Measurements from ENCODE around the gene ZSCAN2. TPM values are rescaled to one million over a fixed set of nuclear protein-coding genes. Genes with fewer than 3 reads are reported as not detected.

The ZSCAN2 gene
- total and polyA plus RNA-seq, 2 of the 4 experiments (the other 2 are of a cell fraction) = 10.4 to 18.3 TPM

DNA sequence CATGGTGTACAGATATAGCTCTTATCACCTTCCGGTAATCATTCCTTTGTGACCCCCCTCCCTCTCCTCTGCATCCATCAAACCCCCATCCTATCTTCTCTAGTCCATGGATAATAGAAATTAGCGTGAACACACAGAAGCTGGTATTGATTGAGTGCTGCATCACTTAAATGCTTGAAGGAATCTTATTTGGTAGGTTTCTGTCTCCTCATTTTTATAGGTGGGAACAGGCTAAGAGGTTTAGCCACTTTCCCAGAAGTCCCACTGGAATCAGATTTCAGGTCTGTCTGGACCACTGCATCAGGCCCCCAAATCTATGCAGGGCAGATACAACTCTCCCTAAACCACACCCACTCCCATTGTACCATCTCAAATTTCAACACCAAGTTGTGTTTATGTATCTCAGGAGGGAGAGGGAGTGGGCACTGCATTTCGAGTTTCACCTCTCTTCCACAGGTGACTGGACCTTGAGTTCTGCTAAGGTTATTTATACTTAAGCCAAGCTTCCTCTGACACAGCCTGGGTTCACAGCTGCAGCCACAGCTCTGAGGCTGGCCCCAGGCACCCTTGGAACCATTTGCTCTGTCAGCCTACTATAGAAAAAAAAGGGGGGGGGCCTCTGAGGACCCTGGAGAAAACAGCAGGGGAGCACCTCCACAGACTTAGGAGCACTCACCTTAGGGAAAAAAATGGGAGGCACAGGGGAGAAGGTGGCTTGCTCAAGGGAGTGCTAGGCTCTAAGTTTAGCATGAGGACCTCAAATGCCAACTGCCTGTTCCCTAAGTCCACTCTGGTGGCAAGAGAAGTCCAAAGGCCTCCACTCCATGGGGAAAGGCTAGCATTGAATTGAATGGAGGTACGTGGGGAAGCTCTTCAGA is 59.3 kb downstream of the ZSCAN2 start:
- no peak overlapping the region for H3K4me2 ChIP-seq (ENCODE audit: low read depth, low read length)
- no peaks in the 10 kb centered on the region for H3K9me3 ChIP-seq (ENCODE audit: control insufficient read depth, insufficient read depth, low read length)
- H3K4me3 ChIP-seq (ENCODE audit: insufficient read depth, low read depth, low read length) = no peak overlapping the region
- H2BK15ac ChIP-seq (ENCODE audit: low read depth, low read length) = no peak overlapping the region
- H3K27me3 ChIP-seq (ENCODE audit: control insufficient read depth, insufficient read depth, low read length) = no peaks in the 10 kb centered on the region
- CTCF ChIA-PET = interaction anchor here (1.0 kb wide), 1 partner anchor 218 kb away, joined by 4 read pairs; no protein-coding TSS in a partner anchor
- intact Hi-C loops (cut with micrococcal nuclease) = loop anchor here (5.0 kb wide), 2 partner anchors 73 to 382 kb away; no protein-coding TSS in a partner anchor
- peaks cover 9% of the 10 kb centered on the region; the same call in 1 of the 2 replicates for H3K9me1 ChIP-seq (ENCODE audit: insufficient read depth, low read length)
- dilution Hi-C loops (cut with HindIII; ENCODE audit: low sequenced_read_pairs, unreplicated experiment) = no loop called here
- 0 out of 2 replicates have a peak, but pooled peaks cover 1% of the 10 kb centered on the region for H3K36me3 ChIP-seq (ENCODE audit: control insufficient read depth, insufficient read depth, low read length)
- no peak for ATAC-seq (ENCODE audit: low read depth)
- H4K20me1 ChIP-seq (ENCODE audit: insufficient read depth, low read length) = no peaks in the 10 kb centered on the region
- no peak overlapping the region for H3K56ac ChIP-seq (ENCODE audit: extremely low read depth, insufficient read depth, low read length)
- H4K8ac ChIP-seq (ENCODE audit: low read depth in 2 of 2, low read length in 2 of 2) = no peak overlapping the region
- no peak overlapping the region for H2AK5ac ChIP-seq (ENCODE audit: low read depth, low read length)
- no peak overlapping the region for H2AFZ ChIP-seq (replicated peaks; ENCODE audit: low read length, poor library complexity)
- BruUV-seq (replicated peaks) = no TSS peak
- H3K27ac ChIP-seq (ENCODE audit: insufficient read depth, low read length) = no peak overlapping the region
- no peak for DNase-seq
- H3K4ac ChIP-seq (ENCODE audit: low read depth, low read length) = no peak overlapping the region
- no peak overlapping the region for H2AK9ac ChIP-seq (replicated peaks; ENCODE audit: low read depth, low read length, poor library complexity)
- no peak overlapping the region for H3K23ac ChIP-seq (ENCODE audit: low read depth, low read length)
- no peak overlapping the region for H3K18ac ChIP-seq (ENCODE audit: low read depth, low read length)
- H4K91ac ChIP-seq (ENCODE audit: insufficient read depth, low read depth, low read length) = no peak overlapping the region
- H3K14ac ChIP-seq (replicated peaks; ENCODE audit: low read depth, low read length) = no peak overlapping the region
- no peak overlapping the region for H2BK5ac ChIP-seq (ENCODE audit: low read depth, low read length, poor library complexity, severe bottlenecking)
- no peak overlapping the region for H3K9ac ChIP-seq (ENCODE audit: low read depth, low read length)
- no peak overlapping the region for H4K5ac ChIP-seq (ENCODE audit: low read depth, low read length)
- peaks cover 7% of the 10 kb centered on the region for H3K4me1 ChIP-seq (ENCODE audit: control insufficient read depth, insufficient read depth, low read length)
- no CpG with 5 or more reads among the region's 4 CpGs for WGBS, 2 experiments (ENCODE audit: extremely low coverage in 2 of 2, insufficient read length in 1 of 2)
- POLR2A ChIA-PET (ENCODE audit: unreplicated experiment) = no interaction called here
- no peak overlapping the region for H2BK20ac ChIP-seq (ENCODE audit: low read depth, low read length)
- no peak overlapping the region for H2BK120ac ChIP-seq (ENCODE audit: low read depth, low read length)
- in situ Hi-C loops (cut with MboI; ENCODE audit: low sequenced_read_pairs) = no loop called here
- H3K79me1 ChIP-seq (ENCODE audit: low read depth in 1 of 2, low read length in 2 of 2) = peaks cover 0 to 16% of the 10 kb centered on the region in 2 experiments; a peak in 1 of 4 replicates
- no peak for TF ChIP-seq SMC3 (IDR thresholded peaks at IDR 0.05; ENCODE audit: low read depth, low read length)
- no peak for TF ChIP-seq CEBPB (IDR thresholded peaks at IDR 0.05; ENCODE audit: low read depth, low read length)
- no peak for TF ChIP-seq CHD1 (IDR thresholded peaks at IDR 0.05; ENCODE audit: low read depth, low read length)
- TF ChIP-seq POLR2A (IDR thresholded peaks at IDR 0.05; ENCODE audit: low read depth, low read length) = no peak
- TF ChIP-seq, protein P1, sequence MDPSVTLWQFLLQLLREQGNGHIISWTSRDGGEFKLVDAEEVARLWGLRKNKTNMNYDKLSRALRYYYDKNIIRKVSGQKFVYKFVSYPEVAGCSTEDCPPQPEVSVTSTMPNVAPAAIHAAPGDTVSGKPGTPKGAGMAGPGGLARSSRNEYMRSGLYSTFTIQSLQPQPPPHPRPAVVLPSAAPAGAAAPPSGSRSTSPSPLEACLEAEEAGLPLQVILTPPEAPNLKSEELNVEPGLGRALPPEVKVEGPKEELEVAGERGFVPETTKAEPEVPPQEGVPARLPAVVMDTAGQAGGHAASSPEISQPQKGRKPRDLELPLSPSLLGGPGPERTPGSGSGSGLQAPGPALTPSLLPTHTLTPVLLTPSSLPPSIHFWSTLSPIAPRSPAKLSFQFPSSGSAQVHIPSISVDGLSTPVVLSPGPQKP (IDR thresholded peaks at IDR 0.05; ENCODE audit: borderline replicate concordance, low read depth, low read length) = no peak
- TF ChIP-seq MAFK (IDR thresholded peaks at IDR 0.05; ENCODE audit: low read depth, low read length) = no peak
- TF ChIP-seq NFE2L2 (IDR thresholded peaks at IDR 0.05; ENCODE audit: low read depth, low read length) = no peak
- TF ChIP-seq BHLHE40 (IDR thresholded peaks at IDR 0.05; ENCODE audit: low read depth, low read length) = no peak
- TF ChIP-seq RFX5 (IDR thresholded peaks at IDR 0.05; ENCODE audit: low read depth, low read length) = no peak
- no peak for TF ChIP-seq USF2 (IDR thresholded peaks at IDR 0.05; ENCODE audit: low read depth, low read length)
- no peak for TF ChIP-seq MXI1 (IDR thresholded peaks at IDR 0.05; ENCODE audit: borderline replicate concordance, low read depth, low read length)
- TF ChIP-seq FOS (IDR thresholded peaks at IDR 0.05; ENCODE audit: low read depth, low read length) = no peak
- no peak for TF ChIP-seq RCOR1 (IDR thresholded peaks at IDR 0.05; ENCODE audit: insufficient replicate concordance, low read length)
- TF ChIP-seq RAD21 (IDR thresholded peaks at IDR 0.05; ENCODE audit: low read length) = no peak
- TF ChIP-seq, protein P2, sequence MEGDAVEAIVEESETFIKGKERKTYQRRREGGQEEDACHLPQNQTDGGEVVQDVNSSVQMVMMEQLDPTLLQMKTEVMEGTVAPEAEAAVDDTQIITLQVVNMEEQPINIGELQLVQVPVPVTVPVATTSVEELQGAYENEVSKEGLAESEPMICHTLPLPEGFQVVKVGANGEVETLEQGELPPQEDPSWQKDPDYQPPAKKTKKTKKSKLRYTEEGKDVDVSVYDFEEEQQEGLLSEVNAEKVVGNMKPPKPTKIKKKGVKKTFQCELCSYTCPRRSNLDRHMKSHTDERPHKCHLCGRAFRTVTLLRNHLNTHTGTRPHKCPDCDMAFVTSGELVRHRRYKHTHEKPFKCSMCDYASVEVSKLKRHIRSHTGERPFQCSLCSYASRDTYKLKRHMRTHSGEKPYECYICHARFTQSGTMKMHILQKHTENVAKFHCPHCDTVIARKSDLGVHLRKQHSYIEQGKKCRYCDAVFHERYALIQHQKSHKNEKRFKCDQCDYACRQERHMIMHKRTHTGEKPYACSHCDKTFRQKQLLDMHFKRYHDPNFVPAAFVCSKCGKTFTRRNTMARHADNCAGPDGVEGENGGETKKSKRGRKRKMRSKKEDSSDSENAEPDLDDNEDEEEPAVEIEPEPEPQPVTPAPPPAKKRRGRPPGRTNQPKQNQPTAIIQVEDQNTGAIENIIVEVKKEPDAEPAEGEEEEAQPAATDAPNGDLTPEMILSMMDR (conservative IDR thresholded peaks at IDR 0.05; ENCODE audit: low read depth, low read length) = no peak

All from IMR-90 (cell line).